IMR-90 (cell line): ENCODE results near the gene ILRUN. TPM values are rescaled to one million over a fixed set of nuclear protein-coding genes. Genes with fewer than 3 reads are reported as not detected.
A peak's percentile ranks its signal among the peaks of the same experiment; 100 is the strongest.

Experiments
- ATAC-seq: fragments of 200-7000 bp; cut with Tn5 transposase; 2 replicates; pipeline ENCODE4 v1.9.1; 2020; ENCODE audit warnings: low read depth, mild to moderate bottlenecking, moderate library complexity
- BruUV-seq: library from RNA; stranded (reverse); fragments of 400-500 nt; replicated peaks from 2 replicates; lab custom pipeline; 2021; lab: Mats Ljungman, UMichigan
- CTCF ChIA-PET: fragments of 300-600 bp; formaldehyde crosslinking; extraction: SDS; loops from one replicate; lab custom pipeline; 2021; ENCODE audit warnings: antibody characterized with exemption; lab: Yijun Ruan, JAX
- POLR2A ChIA-PET: fragments of 300-600 bp; sonication (Branson Sonifier 250); formaldehyde crosslinking; loops from one replicate; lab custom pipeline; 2022; ENCODE audit warnings: antibody characterized with exemption; ENCODE audit not compliant: unreplicated experiment; lab: Charles Lee
- DNase-seq: peaks from one replicate; pipeline ENCODE4 v3.0.0; 2013
- H2AFZ ChIP-seq: replicated peaks from 2 replicates; pipeline ENCODE3; 2013; ENCODE audit warnings: low read length, mild to moderate bottlenecking; ENCODE audit not compliant: poor library complexity
- H2AK5ac ChIP-seq: 2 replicates; pipeline ENCODE4 v1.6.1; 2013; ENCODE audit warnings: low read depth, low read length, inconsistent platforms
- H2AK9ac ChIP-seq: replicated peaks from 2 replicates; pipeline ENCODE3; 2013; ENCODE audit warnings: mild to moderate bottlenecking, low read depth, low read length, moderate library complexity; ENCODE audit not compliant: poor library complexity
- H2BK120ac ChIP-seq: 2 replicates; pipeline ENCODE4 v1.6.1; 2013; ENCODE audit warnings: low read depth, low read length, inconsistent platforms
- H2BK15ac ChIP-seq: 3 replicates; pipeline ENCODE4 v1.6.1; 2013; ENCODE audit warnings: low read depth, low read length, inconsistent platforms
- H2BK20ac ChIP-seq: 2 replicates; pipeline ENCODE4 v1.6.1; 2013; ENCODE audit warnings: low read depth, mild to moderate bottlenecking, inconsistent platforms, low read length, moderate library complexity
- H2BK5ac ChIP-seq: 2 replicates; pipeline ENCODE4 v1.6.1; 2013; ENCODE audit warnings: mild to moderate bottlenecking, low read depth, low read length, inconsistent platforms; ENCODE audit not compliant: poor library complexity, severe bottlenecking
- H3K14ac ChIP-seq: replicated peaks from 2 replicates; pipeline ENCODE4 v1.6.1; 2013; ENCODE audit warnings: low read depth, low read length, inconsistent platforms
- H3K18ac ChIP-seq: 2 replicates; pipeline ENCODE4 v1.6.1; 2013; ENCODE audit warnings: low read depth, low read length, control low read depth
- H3K23ac ChIP-seq: 2 replicates; pipeline ENCODE4 v1.6.1; 2013; ENCODE audit warnings: low read depth, low read length, inconsistent platforms
- H3K27ac ChIP-seq: 2 replicates; pipeline ENCODE4 v1.5.1; 2013; ENCODE audit warnings: mild to moderate bottlenecking, control low read depth, low read length; ENCODE audit not compliant: insufficient read depth
- H3K27me3 ChIP-seq: 2 replicates; pipeline ENCODE4 v1.6.1; 2013; ENCODE audit warnings: low read length; ENCODE audit not compliant: control insufficient read depth, insufficient read depth
- H3K36me3 ChIP-seq: 2 replicates; pipeline ENCODE4 v1.6.1; 2013; ENCODE audit warnings: low read length, mixed read lengths; ENCODE audit not compliant: control insufficient read depth, insufficient read depth
- H3K4ac ChIP-seq: 2 replicates; pipeline ENCODE4 v1.6.1; 2013; ENCODE audit warnings: low read depth, low read length, inconsistent platforms
- H3K4me1 ChIP-seq: 2 replicates; pipeline ENCODE4 v1.6.1; 2013; ENCODE audit warnings: low read length, mixed read lengths; ENCODE audit not compliant: control insufficient read depth, insufficient read depth
- H3K4me2 ChIP-seq: 2 replicates; pipeline ENCODE4 v1.6.1; 2013; ENCODE audit warnings: low read depth, mild to moderate bottlenecking, control low read depth, low read length, moderate library complexity
- H3K4me3 ChIP-seq: 2 replicates; pipeline ENCODE4 v1.5.1; 2013; ENCODE audit warnings: low read depth, mild to moderate bottlenecking, control low read depth, low read length, moderate library complexity; ENCODE audit not compliant: insufficient read depth
- H3K56ac ChIP-seq: 2 replicates; pipeline ENCODE4 v1.6.1; 2013; ENCODE audit warnings: low read length, inconsistent platforms; ENCODE audit not compliant: insufficient read depth; ENCODE audit errors: extremely low read depth
- H3K79me1 ChIP-seq, 2 experiments: 2 replicates each; pipeline ENCODE4 v1.6.1; 2013; ENCODE audit warnings: low read length in 2 of 2, inconsistent platforms in 1 of 2, low read depth in 1 of 2
- H3K9ac ChIP-seq: 2 replicates; pipeline ENCODE4 v1.6.1; 2013; ENCODE audit warnings: low read depth, low read length, control low read depth
- H3K9me1 ChIP-seq: 2 replicates; pipeline ENCODE4 v1.6.1; 2013; ENCODE audit warnings: low read length, inconsistent platforms; ENCODE audit not compliant: insufficient read depth
- H3K9me3 ChIP-seq: 2 replicates; pipeline ENCODE4 v1.6.1; 2013; ENCODE audit warnings: low read length; ENCODE audit not compliant: control insufficient read depth, insufficient read depth
- H4K20me1 ChIP-seq: 2 replicates; pipeline ENCODE4 v1.6.1; 2013; ENCODE audit warnings: low read length, inconsistent platforms; ENCODE audit not compliant: insufficient read depth
- H4K5ac ChIP-seq: 2 replicates; pipeline ENCODE4 v1.6.1; 2013; ENCODE audit warnings: mild to moderate bottlenecking, low read depth, low read length, control low read depth
- H4K8ac ChIP-seq, 2 experiments: 2 replicates each; pipeline ENCODE4 v1.6.1; 2013; ENCODE audit warnings: low read depth in 2 of 2, low read length in 2 of 2, control low read depth in 1 of 2, inconsistent platforms in 1 of 2
- H4K91ac ChIP-seq: 2 replicates; pipeline ENCODE4 v1.6.1; 2013; ENCODE audit warnings: low read depth, low read length, inconsistent platforms; ENCODE audit not compliant: insufficient read depth
- BHLHE40 ChIP-seq: fragments of 150-350 bp; IDR thresholded peaks from 2 replicates; pipeline ENCODE4 v1.6.1; 2016; ENCODE audit warnings: mild to moderate bottlenecking, low read depth, low read length
- CEBPB ChIP-seq: IDR thresholded peaks from 2 replicates; pipeline ENCODE4 v1.6.1; 2012; ENCODE audit warnings: low read depth, low read length, improper control_type of control experiment
- CHD1 ChIP-seq: IDR thresholded peaks from 2 replicates; pipeline ENCODE4 v1.6.1; 2012; ENCODE audit warnings: low read depth, low read length, improper control_type of control experiment
- CTCF ChIP-seq: conservative IDR thresholded peaks from 2 replicates; pipeline ENCODE4 v1.5.1; 2012; ENCODE audit warnings: mild to moderate bottlenecking, low read depth, low read length, improper control_type of control experiment
- ELK1 ChIP-seq: fragments of 150-350 bp; IDR thresholded peaks from 2 replicates; pipeline ENCODE4 v1.6.1; 2016; ENCODE audit warnings: low read depth, mild to moderate bottlenecking, low read length, moderate library complexity, borderline replicate concordance
- FOS ChIP-seq: fragments of 150-350 bp; IDR thresholded peaks from 2 replicates; pipeline ENCODE4 v1.6.1; 2016; ENCODE audit warnings: low read depth, low read length
- MAFK ChIP-seq: IDR thresholded peaks from 2 replicates; pipeline ENCODE4 v1.6.1; 2012; ENCODE audit warnings: low read depth, low read length, improper control_type of control experiment
- MAZ ChIP-seq: IDR thresholded peaks from 2 replicates; pipeline ENCODE4 v1.6.1; 2012; ENCODE audit warnings: low read depth, mild to moderate bottlenecking, low read length, improper control_type of control experiment, moderate library complexity, borderline replicate concordance
- MXI1 ChIP-seq: IDR thresholded peaks from 2 replicates; pipeline ENCODE4 v1.6.1; 2012; ENCODE audit warnings: low read depth, mild to moderate bottlenecking, low read length, moderate library complexity, borderline replicate concordance
- NFE2L2 ChIP-seq: fragments of 150-350 bp; IDR thresholded peaks from 2 replicates; pipeline ENCODE4 v1.6.1; 2016; ENCODE audit warnings: low read depth, mild to moderate bottlenecking, low read length
- POLR2A ChIP-seq: IDR thresholded peaks from 2 replicates; pipeline ENCODE4 v1.6.1; 2012; ENCODE audit warnings: mild to moderate bottlenecking, low read depth, low read length
- RAD21 ChIP-seq: IDR thresholded peaks from 2 replicates; pipeline ENCODE4 v1.6.1; 2012; ENCODE audit warnings: low read length, improper control_type of control experiment
- RCOR1 ChIP-seq: IDR thresholded peaks from 2 replicates; pipeline ENCODE4 v1.6.1; 2012; ENCODE audit warnings: mild to moderate bottlenecking, low read length, improper control_type of control experiment; ENCODE audit not compliant: insufficient replicate concordance
- RFX5 ChIP-seq: IDR thresholded peaks from 2 replicates; pipeline ENCODE4 v1.8.0; 2012; ENCODE audit warnings: low read depth, mild to moderate bottlenecking, low read length, moderate library complexity
- SMC3 ChIP-seq: fragments of 150-350 bp; IDR thresholded peaks from 2 replicates; pipeline ENCODE4 v1.6.1; 2016; ENCODE audit warnings: low read depth, mild to moderate bottlenecking, antibody characterized with exemption, low read length, moderate library complexity
- USF2 ChIP-seq: fragments of 150-350 bp; IDR thresholded peaks from 2 replicates; pipeline ENCODE4 v1.6.1; 2017; ENCODE audit warnings: mild to moderate bottlenecking, antibody characterized with exemption, low read length, low read depth
- whole genome bisulfite sequencing, 2 experiments: methylation state at CpG; one replicate each; pipeline versions ENCODE4 v1.1.5 to v1.1.7; 2013; ENCODE audit warnings: missing lambda C conversion rate in 2 of 2; ENCODE audit not compliant: insufficient read length in 1 of 2; ENCODE audit errors: extremely low coverage in 2 of 2; 5-methylcytosine and 5-hydroxymethylcytosine counted together
- dilution Hi-C: fragments of 300-500 bp; cut with HindIII; formaldehyde crosslinking; loops from one replicate; pipeline ENCODE4 v1.14.3; 2018; ENCODE audit warnings: low sequenced_read_pairs; ENCODE audit not compliant: unreplicated experiment
- in situ Hi-C: fragments of 300-500 bp; cut with MboI; formaldehyde crosslinking; loops from 3 replicates; pipeline ENCODE4 v1.14.3; 2019; ENCODE audit warnings: low sequenced_read_pairs, inconsistent platforms, mixed read lengths
- intact Hi-C: fragments of 100-400 bp; cut with micrococcal nuclease; formaldehyde crosslinking; loops from 2 replicates; pipeline ENCODE4 v1.10.0; 2022
- polyA plus RNA-seq, 3 experiments: library from polyadenylated mRNA; depleted of rRNA; stranded (reverse); fragments of >200 nt; gene quantifications; 2 replicates each; pipeline ENCODE4 v1.2.3, GENCODE V29; 2012; ENCODE audit warnings: low replicate concordance in 1 of 3
- total RNA-seq: library from RNA; depleted of rRNA; stranded (reverse); fragments of >200 nt; gene quantifications from 2 replicates; pipeline ENCODE4 v1.2.3, GENCODE V29; 2012

ILRUN gene
- total and polyA plus RNA-seq, 2 of the 4 experiments (the other 2 are of a cell fraction), result 25.4 to 29.9 TPM

- TF ChIP-seq SMC3 (no peak), MAFK (no peak), MAZ (no peak), RAD21 (no peak), CEBPB (no peak), BHLHE40 (no peak), MXI1 (no peak), RCOR1 (no peak), CHD1 (no peak), RFX5 (no peak), ELK1 (no peak), FOS (no peak), NFE2L2 (no peak), CTCF (no peak), USF2 (no peak), POLR2A (no peak)
- Histone ChIP-seq H3K14ac (peak overlapping the region; percentile 62; the same call in 1 of the 2 replicates), H4K5ac (peak overlapping the region; percentile 26; the same call in 1 of the 2 replicates), H4K91ac (peak overlapping the region; percentile 71), H3K4me1 (peaks cover 13% of the 10 kb centered on the region), H2BK15ac (no peak overlapping the region; the same call in 2 of the 3 replicates), H3K4ac (peak overlapping the region; percentile 98), H2AFZ (no peak overlapping the region), H4K8ac (peak overlapping the region in 1 of 2 experiments; percentile 60; a peak in 3 of 4 replicates), H4K20me1 (no peaks in the 10 kb centered on the region), H3K27me3 (no peaks in the 10 kb centered on the region), H3K79me1 (peaks cover 31 to 65% of the 10 kb centered on the region in 2 experiments), H3K9me3 (no peaks in the 10 kb centered on the region), H3K18ac (peak overlapping the region; percentile 64; the same call in 1 of the 2 replicates), H3K27ac (peak overlapping the region; percentile 77; the same call in 1 of the 2 replicates), H2AK9ac (no peak overlapping the region), H3K36me3 (no peaks in the 10 kb centered on the region), H3K4me2 (no peak overlapping the region), H3K23ac (peak overlapping the region; percentile 89; the same call in 1 of the 2 replicates), H3K4me3 (no peak overlapping the region), H2BK120ac (peak overlapping the region; percentile 80), H2AK5ac (peak overlapping the region; percentile 74; the same call in 1 of the 2 replicates), H3K9me1 (peaks cover 15% of the 10 kb centered on the region), H3K56ac (no peak overlapping the region), H2BK20ac (peak overlapping the region; percentile 71), H2BK5ac (peak overlapping the region; percentile 44), H3K9ac (no peak overlapping the region)
- dilution Hi-C loops (no loop called here), intact Hi-C loops (no loop called here), in situ Hi-C loops (no loop called here)
- ChIA-PET CTCF (no interaction called here), POLR2A (no interaction called here)
- BruUV-seq, result no TSS peak
- no peak for DNase-seq
- no CpG with 5 or more reads among the region's 2 CpGs for WGBS, 2 experiments
- no peak for ATAC-seq
These were observed 33.2 kb downstream of the ILRUN start for GRCh38 chr6:34663371-34663770.
